ENCODE data around the gene AGAP1. TPM values are rescaled to one million over a fixed set of nuclear protein-coding genes. Genes with fewer than 3 reads are reported as not detected.
A peak's percentile ranks its signal among the peaks of the same experiment; 100 is the strongest.

AGAP1 gene
- total RNA-seq, 4 donors from 2014 or later: 33.7 to 55.2 (median 37.5) TPM

- no peak for ATAC-seq
- TF ChIP-seq CTCF (IDR thresholded peaks at IDR 0.05) (no peak), EP300 (IDR thresholded peaks at IDR 0.05) (no peak), POLR2AphosphoS5 (IDR thresholded peaks at IDR 0.05) (no peak), POLR2A (IDR thresholded peaks at IDR 0.05) (no peak)
Measured at GRCh38 chr2:235702186-235702585, 208.3 kb downstream of the AGAP1 start.

GRCh38 chr2:235703711-235704295 lies 210.0 kb downstream of the AGAP1 start:
- H3K9me3 ChIP-seq: no peaks in the 10 kb centered on the region
- no peak overlapping the region for H3K4me3 ChIP-seq
- no peak for ATAC-seq
- peak overlapping the region; percentile 3 to 75 (median 70) for H3K27ac ChIP-seq
- no peak for TF ChIP-seq EP300 (IDR thresholded peaks at IDR 0.05)
- WGBS, 2 donors (ENCODE audit: low coverage in 1 of 2): 94 to 96% methylated on average over 4 to 7 of the region's 10 CpGs
- H3K27me3 ChIP-seq: no peaks in the 10 kb centered on the region
- H3K4me1 ChIP-seq: peaks cover 0 to 81% (median 16%) of the 10 kb centered on the region in 3 donors
- H3K36me3 ChIP-seq: no peaks in the 10 kb centered on the region

More at GRCh38 chr2:235702186-235702585, 208.3 kb downstream of the AGAP1 start:
- H3K4me1 ChIP-seq: peaks cover 0 to 95% (median 19%) of the 10 kb centered on the region in 3 donors
- no peaks in the 10 kb centered on the region for H3K9me3 ChIP-seq
- WGBS, 2 donors (ENCODE audit: low coverage in 1 of 2): 80% methylated on average over 1 of the region's 4 CpGs; no CpG with 5 or more reads in 1 of the 2 donors
- H3K27me3 ChIP-seq: no peaks in the 10 kb centered on the region
- peak overlapping the region in 2 of 4 donors; percentile 70 to 75 for H3K27ac ChIP-seq
- no peak overlapping the region for H3K4me3 ChIP-seq
- no peaks in the 10 kb centered on the region for H3K36me3 ChIP-seq

GRCh38 chr2:235705296-235705695 lies 211.5 kb downstream of the AGAP1 start:
- no peak overlapping the region for H3K27ac ChIP-seq
- TF ChIP-seq POLR2AphosphoS5 (IDR thresholded peaks at IDR 0.05) (no peak), CTCF (IDR thresholded peaks at IDR 0.05) (no peak), EP300 (IDR thresholded peaks at IDR 0.05) (no peak), POLR2A (IDR thresholded peaks at IDR 0.05) (no peak)
- H3K4me1 ChIP-seq: peaks cover 0 to 76% (median 16%) of the 10 kb centered on the region in 3 donors
- H3K36me3 ChIP-seq: peaks cover 0 to 13% of the 10 kb centered on the region in 2 donors
- H3K4me3 ChIP-seq: no peak overlapping the region
- H3K27me3 ChIP-seq: no peaks in the 10 kb centered on the region
- 53 to 73% methylated on average over 5 to 8 of the region's 8 CpGs for WGBS, 2 donors (ENCODE audit: low coverage in 1 of 2)
- no peaks in the 10 kb centered on the region for H3K9me3 ChIP-seq
- ATAC-seq: no peak

- H3K36me3 ChIP-seq: peaks cover 0 to 25% of the 10 kb centered on the region in 2 donors
- H3K27ac ChIP-seq: no peak overlapping the region
- 90 to 94% methylated on average over 3 to 8 of the region's 8 CpGs for WGBS, 2 donors (ENCODE audit: low coverage in 1 of 2)
- H3K27me3 ChIP-seq: no peaks in the 10 kb centered on the region
- no peak for ATAC-seq
- peaks cover 0 to 70% (median 13%) of the 10 kb centered on the region in 3 donors for H3K4me1 ChIP-seq
- H3K9me3 ChIP-seq: no peaks in the 10 kb centered on the region
- TF ChIP-seq CTCF (IDR thresholded peaks at IDR 0.05): no peak
- no peak for TF ChIP-seq POLR2AphosphoS5 (IDR thresholded peaks at IDR 0.05)
- no peak for TF ChIP-seq POLR2A (IDR thresholded peaks at IDR 0.05)
- no peak for TF ChIP-seq EP300 (IDR thresholded peaks at IDR 0.05)
- no peak overlapping the region for H3K4me3 ChIP-seq
Measured at GRCh38 chr2:235706506-235706905, 212.7 kb downstream of the AGAP1 start.

GRCh38 chr2:235707411-235708096 lies 213.7 kb downstream of the AGAP1 start:
- no peak for ATAC-seq
- TF ChIP-seq POLR2A (IDR thresholded peaks at IDR 0.05) (no peak), EP300 (IDR thresholded peaks at IDR 0.05) (no peak)
- H3K4me1 ChIP-seq: peaks cover 0 to 69% (median 8%) of the 10 kb centered on the region in 3 donors

More at GRCh38 chr2:235707411-235708096, 213.7 kb downstream of the AGAP1 start:
- no peaks in the 10 kb centered on the region for H3K27me3 ChIP-seq
- H3K9me3 ChIP-seq: no peaks in the 10 kb centered on the region
- H3K4me3 ChIP-seq: no peak overlapping the region
- no peak overlapping the region for H3K27ac ChIP-seq
- peaks cover 0 to 28% of the 10 kb centered on the region in 2 donors for H3K36me3 ChIP-seq
- WGBS, 2 donors (ENCODE audit: low coverage in 1 of 2): 100% methylated on average over 1 to 2 of the region's 18 CpGs
